ENCODE results near the gene CTSE. TPM values are rescaled to one million over a fixed set of nuclear protein-coding genes. Genes with fewer than 3 reads are reported as not detected.

CTSE gene
- total RNA-seq, result under 0.01 TPM in 1 of 2 replicates, not detected in the other

DNA sequence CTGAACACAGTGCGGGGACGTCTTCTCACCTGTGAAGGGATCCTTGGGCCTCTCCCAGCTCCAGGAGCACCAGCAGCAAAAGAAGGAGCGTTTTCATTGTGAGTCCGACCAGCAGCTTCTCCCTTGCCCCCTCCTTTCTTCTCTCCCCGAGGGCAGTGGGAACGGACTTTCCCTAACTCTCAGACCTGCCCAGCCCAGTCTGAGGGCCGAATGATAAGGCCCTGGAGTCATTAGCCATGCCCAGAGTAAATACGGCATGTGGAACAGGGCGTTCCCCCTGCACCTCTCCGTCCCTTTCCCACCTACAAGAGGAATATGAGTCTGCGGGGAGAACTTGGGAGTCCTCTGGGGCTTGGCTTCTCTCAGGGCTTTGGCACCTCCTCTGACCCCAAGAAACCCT, at the start of gene CTSE:
CTSE (minus strand) TSS at position 201 of the 400 bp plus-strand sequence; CDS start at position 97, 104 bp downstream.

DNA sequence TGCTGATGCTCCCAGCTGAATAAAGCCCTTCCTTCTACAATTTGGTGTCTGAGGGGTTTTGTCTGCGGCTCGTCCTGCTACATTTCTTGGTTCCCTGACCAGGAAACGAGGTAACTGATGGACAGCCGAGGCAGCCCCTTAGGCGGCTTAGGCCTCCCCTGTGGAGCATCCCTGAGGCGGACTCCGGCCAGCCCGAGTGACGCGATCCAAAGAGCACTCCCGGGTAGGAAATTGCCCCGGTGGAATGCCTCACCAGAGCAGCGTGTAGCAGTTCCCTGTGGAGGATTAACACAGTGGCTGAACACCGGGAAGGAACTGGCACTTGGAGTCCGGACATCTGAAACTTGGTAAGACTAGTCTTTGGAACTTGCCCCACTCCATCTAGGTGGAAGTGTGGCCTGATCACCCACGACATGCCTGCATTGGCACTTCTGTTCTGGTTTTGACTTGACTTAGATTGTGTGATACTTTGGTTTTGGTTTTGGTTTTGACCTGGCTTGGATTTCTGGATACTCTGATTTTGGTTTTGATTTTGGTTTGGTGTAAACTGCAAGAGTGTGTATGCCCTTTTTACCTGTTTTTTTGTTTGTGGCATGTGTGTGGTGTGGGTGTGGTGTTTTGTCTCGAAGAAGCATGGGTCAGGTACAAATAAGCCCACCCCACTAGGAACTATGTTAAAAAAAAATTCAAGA, 29.4 kb upstream of the CTSE start, which contains the start of gene RHEX:
RHEX (plus strand) TSS at position 255 of the 692 bp plus-strand sequence. CDS start 44,656 bp downstream, outside the sequence.

DNA sequence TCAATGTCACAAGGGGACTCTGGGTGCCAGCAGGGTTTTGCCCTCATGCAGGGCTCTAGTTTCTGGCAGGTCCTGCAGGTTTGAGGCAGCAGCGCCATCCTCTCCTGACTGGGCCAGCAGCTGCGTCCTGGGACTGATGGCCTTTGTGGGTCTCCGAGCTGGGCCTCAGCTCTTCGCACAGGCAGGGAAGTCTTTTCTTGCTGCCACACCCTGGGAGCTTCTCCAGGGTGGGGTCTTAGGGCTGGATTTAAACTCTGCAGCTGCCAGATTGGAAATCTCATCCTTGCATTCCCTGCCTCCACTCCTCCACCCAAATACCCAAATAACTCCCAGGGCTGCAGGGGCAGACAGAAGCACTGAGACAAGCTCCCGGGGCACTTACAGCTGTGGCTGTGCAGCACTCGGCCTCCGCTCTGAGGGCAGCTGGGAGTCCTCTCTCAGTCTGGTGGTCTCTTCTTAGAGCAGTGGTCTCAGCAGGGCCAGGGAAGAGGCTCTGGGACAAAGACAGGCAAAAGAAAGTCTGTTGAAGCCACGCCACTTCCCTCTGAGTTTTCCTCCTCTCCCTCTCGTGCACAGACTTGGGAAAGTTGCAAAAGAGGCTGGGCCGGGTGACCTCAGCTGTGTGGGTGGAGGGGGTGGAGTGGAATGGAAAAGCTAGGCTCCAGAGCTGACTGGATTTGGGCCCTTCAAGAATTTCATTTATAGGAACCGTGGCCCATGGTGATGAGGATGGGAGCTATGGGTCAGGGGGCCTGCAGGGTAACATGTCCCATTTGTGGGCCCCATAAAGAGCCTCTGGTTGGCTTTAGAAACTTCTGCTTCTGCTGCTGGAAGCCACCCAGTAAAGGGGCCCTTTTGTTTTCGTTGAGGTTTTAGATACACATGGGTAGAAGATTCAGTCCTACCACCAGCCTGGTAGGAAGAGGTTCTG, 20.6 kb downstream of the CTSE start, which contains the start of gene RAB7B:
RAB7B (minus strand) TSS at position 525 of the 931 bp plus-strand sequence. CDS start 9,260 bp downstream, outside the sequence.

Other genes starting within 250 kb of the CTSE start
- 22.2 and 31.0 TPM in 2 replicates for gene RAB29, start 248.4 kb downstream of the CTSE start, total RNA-seq
- gene SLC41A1, start 210.7 kb downstream of the CTSE start, total RNA-seq, result 11.1 and 23.4 TPM in 2 replicates
- gene PM20D1, start 173.8 kb downstream of the CTSE start, total RNA-seq, result under 0.01 TPM in 1 of 2 replicates, not detected in the other
- under 0.01 TPM in 1 of 2 replicates, not detected in the other for gene SLC26A9, start 80.4 kb downstream of the CTSE start, total RNA-seq
- gene RAB7B, start 20.5 kb downstream of the CTSE start, total RNA-seq, result 0.10 TPM in 1 of 2 replicates, not detected in the other
- gene RHEX, start 29.3 kb upstream of the CTSE start, total RNA-seq, result not detected in 2 replicates
- not detected in 2 replicates for gene AVPR1B, start 93.5 kb upstream of the CTSE start, total RNA-seq
- gene FAM72A, start 178.9 kb upstream of the CTSE start, total RNA-seq, result 1.6 and 5.1 TPM in 2 replicates
- 111 and 149 TPM in 2 replicates for gene SRGAP2, start 179.6 kb upstream of the CTSE start, total RNA-seq

All from vein endothelial cell (primary cell).